ENCODE results near the gene MERTK.

DNA sequence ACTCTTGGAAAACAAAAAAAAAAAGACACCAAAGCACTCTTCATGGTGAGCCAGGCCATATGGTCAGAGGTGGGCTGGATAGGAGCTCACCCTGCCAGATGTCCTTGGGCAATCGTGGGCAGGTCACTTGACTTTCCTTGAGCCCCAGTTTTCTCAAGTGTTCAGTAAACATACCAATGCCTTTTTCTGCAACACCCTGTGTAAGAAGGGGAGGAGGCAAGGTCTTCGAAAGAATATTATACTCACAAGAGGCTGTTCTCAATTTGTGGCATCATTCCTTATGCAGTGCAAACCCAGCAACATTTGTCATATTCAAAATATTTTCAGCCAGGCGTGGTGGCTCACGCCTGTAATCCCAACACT lies 133.8 kb downstream of the MERTK start:
- TF ChIP-seq, protein P1, sequence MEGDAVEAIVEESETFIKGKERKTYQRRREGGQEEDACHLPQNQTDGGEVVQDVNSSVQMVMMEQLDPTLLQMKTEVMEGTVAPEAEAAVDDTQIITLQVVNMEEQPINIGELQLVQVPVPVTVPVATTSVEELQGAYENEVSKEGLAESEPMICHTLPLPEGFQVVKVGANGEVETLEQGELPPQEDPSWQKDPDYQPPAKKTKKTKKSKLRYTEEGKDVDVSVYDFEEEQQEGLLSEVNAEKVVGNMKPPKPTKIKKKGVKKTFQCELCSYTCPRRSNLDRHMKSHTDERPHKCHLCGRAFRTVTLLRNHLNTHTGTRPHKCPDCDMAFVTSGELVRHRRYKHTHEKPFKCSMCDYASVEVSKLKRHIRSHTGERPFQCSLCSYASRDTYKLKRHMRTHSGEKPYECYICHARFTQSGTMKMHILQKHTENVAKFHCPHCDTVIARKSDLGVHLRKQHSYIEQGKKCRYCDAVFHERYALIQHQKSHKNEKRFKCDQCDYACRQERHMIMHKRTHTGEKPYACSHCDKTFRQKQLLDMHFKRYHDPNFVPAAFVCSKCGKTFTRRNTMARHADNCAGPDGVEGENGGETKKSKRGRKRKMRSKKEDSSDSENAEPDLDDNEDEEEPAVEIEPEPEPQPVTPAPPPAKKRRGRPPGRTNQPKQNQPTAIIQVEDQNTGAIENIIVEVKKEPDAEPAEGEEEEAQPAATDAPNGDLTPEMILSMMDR (conservative IDR thresholded peaks at IDR 0.05 in 1 of 2, IDR thresholded peaks at IDR 0.05 in 1 of 2; ENCODE audit: low read depth in 1 of 2, low read length in 2 of 2), result no peak
- no peak for TF ChIP-seq EZH2 (IDR thresholded peaks at IDR 0.05; ENCODE audit: low read length, missing control alignments)
